Right lobe of liver (tissue), 4 donors: ENCODE measurements around the gene ROGDI.

Experiments
- CTCF ChIP-seq, 4 donors: fragments of 200-600 bp in 3 of 4; fragments of 450-650 bp in 1 of 4; IDR thresholded peaks; one replicate each; pipeline versions ENCODE4 v1.5.1 to v1.8.0; 2016 to 2022; ENCODE audit warnings: antibody characterized with exemption in 4 of 4, mild to moderate bottlenecking in 2 of 4
- POLR2A ChIP-seq: fragments of 450-650 bp; IDR thresholded peaks from one replicate; pipeline ENCODE4 v1.6.1; 2017; ENCODE audit warnings: antibody characterized with exemption, mild to moderate bottlenecking
- donor health status: DM: no; HTN: no; CAD: no.
- donor health status: DM: no; HTN: no; CAD: no.
- donor health status: DM: no; HTN: yes; CAD: no.

DNA sequence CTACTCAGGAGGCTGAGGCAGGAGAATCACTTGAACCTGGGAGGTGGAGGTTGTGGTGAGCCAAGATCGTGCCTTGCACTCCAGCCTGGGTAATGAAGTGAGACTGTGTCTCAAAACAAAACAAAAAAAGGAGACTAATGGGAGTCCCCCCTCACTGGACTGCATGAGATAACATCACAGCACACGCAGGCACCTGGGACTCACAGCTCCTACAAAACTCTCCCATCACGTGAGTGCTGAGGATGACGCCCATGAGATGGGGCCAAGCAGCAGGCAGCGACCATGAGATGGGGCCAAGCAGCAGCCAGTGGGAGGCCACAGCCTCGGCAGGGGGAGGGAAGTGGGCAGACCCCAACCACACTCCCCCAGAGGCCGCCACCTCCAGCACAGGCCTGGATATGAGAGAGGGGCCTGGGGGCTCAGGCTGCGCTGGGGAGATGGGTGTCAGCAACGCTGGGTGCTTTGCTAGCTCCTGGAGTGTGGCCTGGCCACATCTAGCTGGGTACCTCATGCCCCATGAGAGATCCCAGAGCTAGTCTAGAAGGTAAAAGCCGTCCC, 52.7 kb downstream of the ROGDI start:
- no peak for TF ChIP-seq CTCF (IDR thresholded peaks at IDR 0.05)
- no peak for TF ChIP-seq POLR2A
